Hippocampal formation (tissue), 2 donors: ENCODE measurements around the gene KLHDC8A.
"Not testable (repeated sequence)": the region's sequence is repeated elsewhere in the genome, so short reads cannot be mapped to it uniquely, and the experiment has no call there.

Source experiments
- DNase-seq, 2 donors: peaks; one replicate each; lab custom pipeline; 2025; lab: John Stamatoyannopoulos, UW

KLHDC8A gene

GRCh38 chr1:205297546-205298177 is 59.1 kb downstream of the KLHDC8A start:
- DNase-seq = not testable (repeated sequence)

GRCh38 chr1:205296154-205296553 is 60.6 kb downstream of the KLHDC8A start:
- DNase-seq = no peak

- no peak for DNase-seq
Measured at GRCh38 chr1:205294934-205295333, 61.8 kb downstream of the KLHDC8A start.

GRCh38 chr1:205294175-205294917 is 62.4 kb downstream of the KLHDC8A start:
- no peak for DNase-seq

GRCh38 chr1:205293350-205294074 is 63.2 kb downstream of the KLHDC8A start:
- no peak for DNase-seq

- no peak for DNase-seq
Measured at GRCh38 chr1:205291596-205291995, 65.1 kb downstream of the KLHDC8A start.

GRCh38 chr1:205287767-205288559 is 68.8 kb downstream of the KLHDC8A start:
- peak; percentile 23 to 41 for DNase-seq

- DNase-seq = no peak
Measured at GRCh38 chr1:205287076-205287475, 69.6 kb downstream of the KLHDC8A start.

GRCh38 chr1:205286335-205286950 is 70.3 kb downstream of the KLHDC8A start:
- DNase-seq = no peak
